Mesendoderm (in vitro differentiated cells): ENCODE data around the gene SPATS2.

Experiments used
- DNase-seq: peaks from one replicate; pipeline ENCODE4 v3.0.0; 2013
- H2AK5ac ChIP-seq: 2 replicates; pipeline ENCODE4 v1.6.1; 2013; ENCODE audit warnings: low read length, inconsistent platforms
- H2BK120ac ChIP-seq: 2 replicates; pipeline ENCODE4 v1.6.1; 2013; ENCODE audit warnings: low read depth, mild to moderate bottlenecking, low read length, moderate library complexity, mixed read lengths
- H2BK15ac ChIP-seq: replicated peaks from 2 replicates; pipeline ENCODE4 v1.6.1; 2013; ENCODE audit warnings: low read depth, mild to moderate bottlenecking, moderate library complexity
- H2BK5ac ChIP-seq: 2 replicates; pipeline ENCODE4 v1.6.1; 2013; ENCODE audit warnings: low read length, inconsistent platforms
- H3K18ac ChIP-seq: 2 replicates; pipeline ENCODE4 v1.6.1; 2013; ENCODE audit warnings: mild to moderate bottlenecking, low read length, mixed read lengths
- H3K23ac ChIP-seq: one replicate; pipeline ENCODE4 v1.6.1; 2013; ENCODE audit warnings: low read length
- H3K27ac ChIP-seq: 2 replicates; pipeline ENCODE4 v1.5.1; 2013; ENCODE audit warnings: low read depth, mild to moderate bottlenecking, inconsistent platforms, low read length, moderate library complexity
- H3K27me3 ChIP-seq: 2 replicates; pipeline ENCODE4 v1.6.1; 2013; ENCODE audit warnings: low read length, control low read depth, mild to moderate bottlenecking, inconsistent platforms; ENCODE audit not compliant: insufficient read depth, poor library complexity
- H3K36me3 ChIP-seq: 2 replicates; pipeline ENCODE4 v1.6.1; 2013; ENCODE audit warnings: low read length, inconsistent platforms; ENCODE audit not compliant: control insufficient read depth, insufficient read depth
- H3K4ac ChIP-seq: one replicate; pipeline ENCODE4 v1.6.1; 2013; ENCODE audit warnings: low read depth, mild to moderate bottlenecking, low read length, moderate library complexity
- H3K4me1 ChIP-seq: 2 replicates; pipeline ENCODE4 v1.6.1; 2013; ENCODE audit warnings: low read depth, low read length, inconsistent platforms; ENCODE audit not compliant: control insufficient read depth
- H3K4me2 ChIP-seq: 2 replicates; pipeline ENCODE4 v1.6.1; 2013; ENCODE audit warnings: low read length
- H3K4me3 ChIP-seq: 2 replicates; pipeline ENCODE4 v1.5.1; 2013; ENCODE audit warnings: mild to moderate bottlenecking, low read length
- H3K56ac ChIP-seq: one replicate; pipeline ENCODE4 v1.6.1; 2013; ENCODE audit warnings: low read length
- H3K79me1 ChIP-seq: 2 replicates; pipeline ENCODE4 v1.6.1; 2013; ENCODE audit warnings: low read length, inconsistent platforms
- H3K79me2 ChIP-seq: 2 replicates; pipeline ENCODE4 v1.6.1; 2013; ENCODE audit warnings: mild to moderate bottlenecking, low read length; ENCODE audit not compliant: control insufficient read depth, insufficient read depth
- H3K9ac ChIP-seq: 2 replicates; pipeline ENCODE4 v1.6.1; 2013; ENCODE audit warnings: low read length, inconsistent platforms
- H4K5ac ChIP-seq: one replicate; pipeline ENCODE4 v1.6.1; 2013; ENCODE audit warnings: low read length
- H4K8ac ChIP-seq: one replicate; pipeline ENCODE4 v1.6.1; 2013; ENCODE audit warnings: low read depth, mild to moderate bottlenecking, control low read depth, low read length, moderate library complexity
- WGBS: extraction: QIAGEN DNeasy Blood & Tissue Kit; methylation state at CpG from one replicate; pipeline ENCODE4 v1.1.7; 2013; ENCODE audit warnings: low lambda C conversion rate, missing lambda C conversion rate; ENCODE audit not compliant: insufficient coverage; ENCODE audit errors: extremely low coverage; 5-methylcytosine and 5-hydroxymethylcytosine counted together

Gene SPATS2

GRCh38 chr12:49442915-49443314 is 75.7 kb downstream of the SPATS2 start:
- Histone ChIP-seq H2BK120ac (no peak overlapping the region), H4K8ac (no peak overlapping the region)
- WGBS: no CpG with 5 or more reads among the region's 1 CpG

GRCh38 chr12:49446571-49446970 is 79.3 kb downstream of the SPATS2 start:
- Histone ChIP-seq H3K23ac (no peak overlapping the region), H2AK5ac (no peak overlapping the region), H3K4me3 (no peak overlapping the region), H3K4me2 (no peak overlapping the region), H4K8ac (no peak overlapping the region), H4K5ac (no peak overlapping the region), H2BK15ac (no peak overlapping the region), H3K9ac (no peak overlapping the region), H3K56ac (no peak overlapping the region), H3K79me1 (peaks cover 5% of the 10 kb centered on the region), H3K27ac (no peak overlapping the region), H2BK5ac (no peak overlapping the region), H3K79me2 (peaks cover 1% of the 10 kb centered on the region), H3K27me3 (no peaks in the 10 kb centered on the region), H3K18ac (no peak overlapping the region), H3K4ac (no peak overlapping the region), H3K36me3 (no peaks in the 10 kb centered on the region), H3K4me1 (no peaks in the 10 kb centered on the region), H2BK120ac (no peak overlapping the region)
- DNase-seq: no peak
- no CpG with 5 or more reads among the region's 4 CpGs for WGBS

More at GRCh38 chr12:49442915-49443314, 75.7 kb downstream of the SPATS2 start:
- no peak overlapping the region for H3K4me2 ChIP-seq
- H3K27me3 ChIP-seq: no peaks in the 10 kb centered on the region
- no peak for DNase-seq
- H3K27ac ChIP-seq: no peak overlapping the region
- H3K9ac ChIP-seq: no peak overlapping the region
- H4K5ac ChIP-seq: no peak overlapping the region
- peaks cover 3% of the 10 kb centered on the region for H3K79me2 ChIP-seq
- H2BK15ac ChIP-seq: no peak overlapping the region
- no peaks in the 10 kb centered on the region for H3K36me3 ChIP-seq
- H3K23ac ChIP-seq: no peak overlapping the region
- no peak overlapping the region for H3K56ac ChIP-seq
- H3K18ac ChIP-seq: no peak overlapping the region
- no peak overlapping the region for H2AK5ac ChIP-seq
- no peak overlapping the region for H3K4me3 ChIP-seq
- H3K4ac ChIP-seq: no peak overlapping the region
- H2BK5ac ChIP-seq: no peak overlapping the region
- peaks cover 10% of the 10 kb centered on the region for H3K79me1 ChIP-seq
- no peaks in the 10 kb centered on the region for H3K4me1 ChIP-seq

- H3K23ac ChIP-seq: no peak overlapping the region
- WGBS: no CpG with 5 or more reads among the region's 3 CpGs
Observed at GRCh38 chr12:49448858-49449257, 81.6 kb downstream of the SPATS2 start.

GRCh38 chr12:49451468-49452259 is 84.4 kb downstream of the SPATS2 start:
- Histone ChIP-seq H3K4me2 (no peak overlapping the region), H3K79me2 (peaks cover 2% of the 10 kb centered on the region), H2AK5ac (no peak overlapping the region), H4K5ac (no peak overlapping the region), H2BK120ac (no peak overlapping the region), H3K36me3 (no peaks in the 10 kb centered on the region), H2BK5ac (no peak overlapping the region), H3K27me3 (no peaks in the 10 kb centered on the region), H3K18ac (no peak overlapping the region), H3K4me1 (no peaks in the 10 kb centered on the region), H2BK15ac (no peak overlapping the region), H4K8ac (no peak overlapping the region), H3K79me1 (peaks cover 5% of the 10 kb centered on the region), H3K56ac (no peak overlapping the region), H3K23ac (no peak overlapping the region), H3K9ac (no peak overlapping the region), H3K27ac (no peak overlapping the region), H3K4ac (no peak overlapping the region), H3K4me3 (no peak overlapping the region)
- no CpG with 5 or more reads among the region's 3 CpGs for WGBS
- no peak for DNase-seq

More at GRCh38 chr12:49448858-49449257, 81.6 kb downstream of the SPATS2 start:
- H3K4ac ChIP-seq: no peak overlapping the region
- H2BK15ac ChIP-seq: no peak overlapping the region
- peaks cover 1% of the 10 kb centered on the region for H3K79me2 ChIP-seq
- no peak overlapping the region for H3K18ac ChIP-seq
- H3K9ac ChIP-seq: no peak overlapping the region
- no peak overlapping the region for H4K8ac ChIP-seq
- no peak overlapping the region for H2BK120ac ChIP-seq
- no peak overlapping the region for H3K4me2 ChIP-seq
- no peaks in the 10 kb centered on the region for H3K27me3 ChIP-seq
- H2AK5ac ChIP-seq: no peak overlapping the region
- no peak overlapping the region for H3K56ac ChIP-seq
- DNase-seq: no peak
- H3K4me3 ChIP-seq: no peak overlapping the region
- no peak overlapping the region for H4K5ac ChIP-seq
- no peak overlapping the region for H3K27ac ChIP-seq
- no peak overlapping the region for H2BK5ac ChIP-seq
- no peaks in the 10 kb centered on the region for H3K36me3 ChIP-seq
- peaks cover 5% of the 10 kb centered on the region for H3K79me1 ChIP-seq
- no peaks in the 10 kb centered on the region for H3K4me1 ChIP-seq

GRCh38 chr12:49455501-49455900 is 88.2 kb downstream of the SPATS2 start:
- H3K9ac ChIP-seq: no peak overlapping the region
- no peak overlapping the region for H3K23ac ChIP-seq
- H3K4me3 ChIP-seq: no peak overlapping the region
- H3K36me3 ChIP-seq: no peaks in the 10 kb centered on the region
- H4K8ac ChIP-seq: no peak overlapping the region
- H2AK5ac ChIP-seq: no peak overlapping the region
- no peaks in the 10 kb centered on the region for H3K27me3 ChIP-seq
- H3K4ac ChIP-seq: no peak overlapping the region
- whole genome bisulfite sequencing: no CpG with 5 or more reads among the region's 6 CpGs
- no peak overlapping the region for H2BK5ac ChIP-seq
- peaks cover 4% of the 10 kb centered on the region for H3K79me1 ChIP-seq
- no peak overlapping the region for H3K27ac ChIP-seq
- no peak for DNase-seq
- no peak overlapping the region for H3K18ac ChIP-seq
- no peak overlapping the region for H2BK15ac ChIP-seq
- H3K79me2 ChIP-seq: peaks cover 2% of the 10 kb centered on the region
- no peak overlapping the region for H3K56ac ChIP-seq
- no peak overlapping the region for H2BK120ac ChIP-seq
- H4K5ac ChIP-seq: no peak overlapping the region
- H3K4me1 ChIP-seq: no peaks in the 10 kb centered on the region
- no peak overlapping the region for H3K4me2 ChIP-seq
